GM12873 (cell line): ENCODE data around the gene SEL1L2.

Source experiments
- TF ChIP-seq, protein P1 (sequence below): IDR thresholded peaks from 2 replicates; pipeline ENCODE4 v1.5.1; 2012; ENCODE audit warnings: low read depth, mild to moderate bottlenecking, moderate library complexity, low read length, control low read depth; ENCODE audit not compliant: insufficient read depth; ENCODE audit errors: missing control alignments

SEL1L2 gene

DNA sequence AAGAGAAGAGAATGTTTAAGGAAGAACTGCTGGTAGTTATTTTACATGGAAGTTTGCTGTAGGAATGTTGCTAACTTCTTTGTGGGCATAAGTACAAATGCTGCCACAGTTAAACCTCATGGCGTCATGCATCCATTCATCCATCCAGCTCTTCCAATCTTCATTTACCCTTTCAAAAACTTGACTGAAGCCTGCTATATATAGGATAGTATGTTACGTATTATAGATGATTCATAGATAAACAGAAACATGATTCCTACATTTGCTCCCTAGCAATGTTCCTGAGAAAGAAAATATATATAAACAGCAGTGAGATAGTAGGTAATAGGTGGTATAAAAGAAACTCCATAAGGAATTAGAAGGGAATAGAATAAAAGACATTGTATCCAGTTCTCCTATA, 111.8 kb downstream of the SEL1L2 start:
- TF ChIP-seq, protein P1, sequence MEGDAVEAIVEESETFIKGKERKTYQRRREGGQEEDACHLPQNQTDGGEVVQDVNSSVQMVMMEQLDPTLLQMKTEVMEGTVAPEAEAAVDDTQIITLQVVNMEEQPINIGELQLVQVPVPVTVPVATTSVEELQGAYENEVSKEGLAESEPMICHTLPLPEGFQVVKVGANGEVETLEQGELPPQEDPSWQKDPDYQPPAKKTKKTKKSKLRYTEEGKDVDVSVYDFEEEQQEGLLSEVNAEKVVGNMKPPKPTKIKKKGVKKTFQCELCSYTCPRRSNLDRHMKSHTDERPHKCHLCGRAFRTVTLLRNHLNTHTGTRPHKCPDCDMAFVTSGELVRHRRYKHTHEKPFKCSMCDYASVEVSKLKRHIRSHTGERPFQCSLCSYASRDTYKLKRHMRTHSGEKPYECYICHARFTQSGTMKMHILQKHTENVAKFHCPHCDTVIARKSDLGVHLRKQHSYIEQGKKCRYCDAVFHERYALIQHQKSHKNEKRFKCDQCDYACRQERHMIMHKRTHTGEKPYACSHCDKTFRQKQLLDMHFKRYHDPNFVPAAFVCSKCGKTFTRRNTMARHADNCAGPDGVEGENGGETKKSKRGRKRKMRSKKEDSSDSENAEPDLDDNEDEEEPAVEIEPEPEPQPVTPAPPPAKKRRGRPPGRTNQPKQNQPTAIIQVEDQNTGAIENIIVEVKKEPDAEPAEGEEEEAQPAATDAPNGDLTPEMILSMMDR: no peak

- TF ChIP-seq, protein P1: no peak
Measured at GRCh38 chr20:13877793-13878192, 112.6 kb downstream of the SEL1L2 start.

DNA sequence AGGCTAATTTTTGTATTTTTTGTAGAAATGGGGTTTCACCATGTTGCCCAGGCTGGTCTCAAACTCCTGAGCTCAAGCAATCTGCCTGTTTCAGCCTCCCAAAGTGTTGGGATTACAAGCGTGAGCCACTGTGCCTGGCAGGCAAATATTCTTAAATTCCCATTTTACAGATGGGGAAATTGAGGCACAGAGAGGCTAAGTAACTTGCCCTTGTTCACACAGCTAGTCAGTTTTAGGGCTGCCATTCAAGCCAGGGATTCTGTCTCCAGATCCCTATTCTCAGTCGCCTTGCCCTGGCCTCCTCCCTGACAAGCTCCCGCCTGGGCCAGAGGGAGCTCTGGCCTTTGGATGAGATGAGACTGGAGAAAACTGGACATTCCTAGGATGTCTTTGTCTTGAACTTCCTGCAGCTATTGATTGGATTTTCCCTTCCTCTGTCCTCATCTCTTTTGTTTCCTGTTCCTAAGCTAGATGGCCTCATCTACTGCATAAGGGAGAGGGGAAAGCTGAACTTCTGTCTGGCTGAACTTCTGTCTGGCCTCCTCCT, 115.1 kb downstream of the SEL1L2 start:
- TF ChIP-seq, protein P1: no peak

DNA sequence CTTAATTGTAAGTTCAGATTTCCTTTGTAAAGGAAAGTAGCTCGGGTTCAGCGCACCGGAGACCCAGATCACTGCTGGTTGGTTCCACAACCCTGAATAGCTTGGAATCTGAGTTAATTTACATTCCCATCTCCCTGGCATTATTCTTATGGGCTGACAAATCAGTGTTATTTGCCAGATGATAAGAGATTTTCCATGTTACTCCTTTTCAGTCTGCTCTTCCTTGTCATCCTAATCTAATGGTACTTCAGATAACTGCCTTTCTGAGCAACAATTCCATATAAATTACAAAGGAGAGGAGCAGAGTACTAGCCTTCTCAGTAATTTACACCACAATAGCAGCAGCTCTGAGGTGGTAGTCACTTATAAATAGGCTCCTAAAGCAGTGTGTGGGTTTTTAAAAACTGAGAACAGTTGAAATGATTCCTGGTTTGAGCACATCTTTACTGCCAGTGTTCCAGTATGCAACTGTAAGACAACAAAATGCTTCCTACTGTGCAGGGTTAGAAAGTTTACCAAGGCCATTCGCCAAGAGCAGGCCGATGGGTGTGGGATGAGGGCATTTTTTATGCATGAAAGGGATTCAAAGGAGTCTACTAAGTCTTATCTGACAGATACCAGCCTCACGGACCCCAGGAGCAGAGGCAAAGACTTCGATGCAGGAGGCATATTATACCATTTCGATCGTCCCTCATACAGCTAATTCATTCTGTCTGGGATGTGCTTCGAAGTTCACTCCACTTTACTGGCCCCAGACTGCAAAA, 115.8 kb downstream of the SEL1L2 start:
- TF ChIP-seq, protein P1: no peak

DNA sequence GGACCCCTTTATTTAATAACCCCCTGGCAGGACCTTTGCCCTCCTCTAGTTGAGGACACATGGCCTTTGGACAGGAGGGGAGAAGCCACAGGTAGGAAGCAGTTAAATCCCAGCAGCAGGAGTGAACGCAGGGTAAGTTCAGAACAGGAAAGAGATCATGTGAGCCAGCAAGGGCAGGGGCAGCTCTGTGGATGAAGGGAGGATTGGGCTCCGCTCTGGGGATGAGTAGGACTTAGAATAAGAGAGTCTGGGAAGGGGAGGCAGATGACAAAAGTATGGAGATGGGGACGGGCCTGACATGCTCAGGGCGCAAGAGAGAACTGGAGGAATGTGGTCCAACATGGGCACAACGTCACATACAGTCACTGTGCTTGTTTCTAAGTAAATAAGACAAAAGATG, 116.6 kb downstream of the SEL1L2 start:
- TF ChIP-seq, protein P1: no peak

- TF ChIP-seq, protein P1: peak; percentile 20
Measured at GRCh38 chr20:13870170-13870748, 120.2 kb downstream of the SEL1L2 start.

GRCh38 chr20:13868331-13868730, 122.1 kb downstream of the SEL1L2 start:
- TF ChIP-seq, protein P1: no peak
